ENCODE results near the gene PTPRN2. TPM values are rescaled to one million over a fixed set of nuclear protein-coding genes. Genes with fewer than 3 reads are reported as not detected.

PTPRN2 gene
- total and polyA plus RNA-seq, 2 of the 8 experiments (the other 6 are each of a cell fraction or from before 2014, with no cell fraction given): 2.6 to 4.5 TPM

DNA sequence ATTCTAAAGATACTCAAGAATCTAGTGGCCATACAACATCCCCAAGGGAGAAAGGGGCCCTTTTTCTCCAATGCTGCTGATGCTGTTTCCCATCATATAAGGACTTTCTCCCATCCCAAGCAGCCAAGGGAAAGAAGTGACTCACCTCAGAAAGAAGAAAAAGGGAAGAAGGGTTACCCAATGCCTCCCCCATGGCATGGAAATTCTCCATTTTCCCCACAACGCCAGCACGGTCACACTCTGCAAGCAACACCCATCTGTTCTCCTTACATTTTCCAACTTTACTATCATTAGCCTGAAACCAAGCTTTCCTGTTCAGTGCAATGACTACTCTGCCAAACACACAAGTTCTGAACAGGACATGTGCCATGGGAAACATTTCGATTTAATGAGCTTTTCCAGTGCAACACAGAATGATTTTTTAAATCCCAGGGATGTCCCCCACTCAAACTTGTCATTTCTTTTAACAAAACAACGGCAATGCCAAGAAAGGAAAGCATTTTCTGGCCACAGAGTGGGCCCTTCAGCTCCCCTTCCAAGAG is 67.9 kb downstream of the PTPRN2 start (continued):
- TF ChIP-seq CHD1 (IDR thresholded peaks at IDR 0.05; ENCODE audit: low read depth, low read length): no peak
- no peak for TF ChIP-seq RAD21 (IDR thresholded peaks at IDR 0.05 in 1 of 2, conservative IDR thresholded peaks at IDR 0.05 in 1 of 2; ENCODE audit: low read depth in 2 of 2, low read length in 2 of 2)
- TF ChIP-seq JUND (IDR thresholded peaks at IDR 0.05; ENCODE audit: low read length): no peak
- no peak for TF ChIP-seq NRF1 (IDR thresholded peaks at IDR 0.05; ENCODE audit: low read depth, low read length)
- no peak for TF ChIP-seq SP1 (IDR thresholded peaks at IDR 0.05; ENCODE audit: low read depth, low read length)
- TF ChIP-seq, protein P1, sequence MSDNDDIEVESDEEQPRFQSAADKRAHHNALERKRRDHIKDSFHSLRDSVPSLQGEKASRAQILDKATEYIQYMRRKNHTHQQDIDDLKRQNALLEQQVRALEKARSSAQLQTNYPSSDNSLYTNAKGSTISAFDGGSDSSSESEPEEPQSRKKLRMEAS (IDR thresholded peaks at IDR 0.05): no peak
- TF ChIP-seq RFX5 (IDR thresholded peaks at IDR 0.05; ENCODE audit: borderline replicate concordance, low read depth, low read length): no peak

All from H1 (cell line).